Activated T-cell treated with anti-CD3 and anti-CD28 coated beads, Interleukin-2, amount 50 U/mL, for 72 hours (primary cell): ENCODE measurements around the gene SH2D3A. TPM values are rescaled to one million over a fixed set of nuclear protein-coding genes. Genes with fewer than 3 reads are reported as not detected.

Experiments used
- ATAC-seq, 2 donors: fragments of 150-1000 bp; cut with Tn5 transposase; replicated peaks in 1 of 2; 2 replicates each; pipeline ENCODE4 v1.10.0; 2021; ENCODE audit warnings: moderate library complexity in 2 of 2, mild to moderate bottlenecking in 1 of 2
- DNase-seq, 2 donors: peaks; one replicate each; pipeline ENCODE4 v3.0.0; 2021 to 2022; ENCODE audit warnings: mixed read lengths in 1 of 2
- H3K27ac Mint-ChIP-seq: one replicate; pipeline ENCODE4 v1.8.0; 2022; ENCODE audit warnings: mild to moderate bottlenecking, moderate library complexity, mixed read lengths
- H3K27me3 Mint-ChIP-seq: one replicate; pipeline ENCODE4 v1.8.0; 2022; ENCODE audit warnings: low read depth, mixed read lengths
- H3K36me3 Mint-ChIP-seq, 2 donors: one replicate each; pipeline ENCODE4 v1.8.0; 2022; ENCODE audit warnings: mixed read lengths in 2 of 2, mild to moderate bottlenecking in 1 of 2; ENCODE audit not compliant: insufficient read depth in 2 of 2
- H3K4me1 Mint-ChIP-seq: one replicate; pipeline ENCODE4 v1.8.0; 2022; ENCODE audit warnings: low read depth, mixed read lengths
- H3K4me3 Mint-ChIP-seq, 2 donors: one replicate each; pipeline ENCODE4 v1.8.0; 2022; ENCODE audit warnings: mild to moderate bottlenecking in 2 of 2, mixed read lengths in 2 of 2, moderate library complexity in 2 of 2
- H3K9me3 Mint-ChIP-seq, 2 donors: one replicate each; pipeline ENCODE4 v1.8.0; 2022; ENCODE audit warnings: mixed read lengths in 2 of 2
- total RNA-seq, 2 donors: library from RNA; stranded (reverse); gene quantifications; one replicate each; pipeline ENCODE4 v1.2.3, GENCODE V29; 2022

Gene SH2D3A
- total RNA-seq, 2 donors from 2014 or later = 19.9 to 24.5 TPM

DNA sequence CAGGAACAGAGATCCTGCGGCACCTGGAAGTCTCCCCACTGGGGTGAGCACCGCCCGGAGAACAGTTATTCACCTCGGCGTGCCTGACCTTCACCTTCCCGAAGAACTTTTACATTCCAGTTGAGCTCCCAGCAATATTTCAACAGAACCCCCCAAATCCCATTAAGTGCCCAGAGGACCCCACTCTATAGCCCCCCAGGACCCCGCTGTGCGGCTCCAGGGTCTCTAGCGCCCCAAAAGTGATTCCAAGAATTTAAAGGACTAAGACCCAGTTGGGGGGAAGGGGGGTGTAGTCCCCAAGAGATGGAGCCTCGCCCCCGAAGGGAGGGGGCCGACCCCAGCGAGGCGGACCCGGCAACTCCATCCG lies 30.3 kb downstream of the SH2D3A start:
- H3K9me3 Mint-ChIP-seq = no peaks in the 10 kb centered on the region
- ATAC-seq (no peak), DNase-seq (no peak)
- peak overlapping the region; percentile 98 for H3K27ac Mint-ChIP-seq
- H3K36me3 Mint-ChIP-seq = peaks cover 7 to 15% of the 10 kb centered on the region in 2 donors
- H3K27me3 Mint-ChIP-seq = no peaks in the 10 kb centered on the region
- peaks cover 45% of the 10 kb centered on the region for H3K4me1 Mint-ChIP-seq
- peak overlapping the region; percentile 92 to 96 for H3K4me3 Mint-ChIP-seq

DNA sequence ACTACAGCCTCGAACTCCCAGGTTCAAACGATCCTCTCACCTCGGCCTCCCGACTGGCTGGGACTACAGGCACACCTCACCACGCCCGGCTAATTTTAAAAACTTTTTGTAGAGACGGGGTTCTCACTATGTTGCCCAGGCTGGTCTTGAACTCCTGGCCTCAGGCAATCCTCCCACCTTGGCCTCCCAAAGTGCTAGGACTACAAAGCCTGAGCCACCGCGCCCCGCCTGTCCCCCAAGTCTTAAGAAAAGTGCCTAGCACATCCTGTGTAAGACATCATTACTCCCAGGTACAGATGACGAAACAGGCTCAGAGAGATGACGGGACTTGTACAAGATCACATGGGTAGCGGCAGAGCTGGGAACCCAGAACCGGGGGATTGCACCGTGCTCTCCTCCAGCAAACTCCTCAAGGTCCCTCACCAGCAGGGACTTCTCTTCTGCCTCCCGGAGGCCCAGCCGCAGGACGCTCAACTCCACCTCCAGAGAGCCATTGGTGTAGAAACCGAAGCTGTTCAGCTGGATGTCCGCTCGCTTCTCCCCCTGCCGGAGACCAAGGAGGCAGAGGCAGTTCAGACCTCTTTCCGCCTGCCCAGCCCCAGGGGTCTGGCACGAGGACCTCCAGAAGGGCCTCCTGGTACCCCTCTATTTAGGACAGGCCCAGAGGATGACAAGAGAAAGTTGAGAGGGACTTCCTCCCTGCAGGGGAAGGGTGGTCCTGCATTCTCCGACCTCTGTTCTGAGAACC lies 30.9 kb downstream of the SH2D3A start:
- Mint-ChIP-seq H3K27me3 (no peaks in the 10 kb centered on the region), H3K4me1 (peaks cover 41% of the 10 kb centered on the region), H3K27ac (peak overlapping the region; percentile 98), H3K36me3 (peaks cover 7 to 15% of the 10 kb centered on the region in 2 donors), H3K9me3 (no peaks in the 10 kb centered on the region), H3K4me3 (peak overlapping the region; percentile 92 to 96)
- DNase-seq = peak; percentile 76 to 84
- peak; percentile 26 to 27 for ATAC-seq

DNA sequence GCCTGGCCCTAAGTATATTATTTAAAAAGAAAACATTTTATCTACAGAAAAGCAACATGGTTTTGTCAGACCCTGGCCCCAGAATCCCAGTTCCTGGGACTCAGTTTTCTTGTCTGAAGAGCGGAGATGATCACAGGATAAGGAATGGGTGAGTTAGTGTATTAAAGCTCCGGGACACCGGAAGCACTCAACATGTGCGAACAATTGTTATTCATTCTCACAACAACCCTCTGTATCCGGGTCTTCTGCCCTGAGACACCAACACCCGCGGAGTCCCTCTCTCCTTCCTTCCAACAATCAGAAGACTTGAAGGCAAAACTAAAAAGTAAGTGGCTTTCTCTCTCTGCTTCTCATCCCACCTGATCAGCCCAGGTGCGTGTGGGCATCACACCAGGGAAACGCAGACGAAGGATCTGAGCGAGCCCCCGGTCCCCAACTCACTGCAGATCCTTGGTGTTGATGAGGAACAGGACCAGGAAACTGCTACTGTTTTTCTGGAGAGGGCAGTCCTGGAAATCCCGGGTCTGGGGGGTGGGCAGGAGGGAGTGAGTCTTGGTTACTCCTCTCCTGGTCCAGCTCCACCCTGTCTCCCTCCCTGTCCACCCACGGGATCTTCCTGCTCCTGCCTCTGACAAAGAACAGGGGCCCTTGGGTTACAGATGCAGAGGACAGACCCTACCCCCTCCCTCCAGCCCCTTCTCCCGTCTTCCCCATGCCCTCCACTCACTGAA lies 31.9 kb downstream of the SH2D3A start:
- ATAC-seq (no peak), DNase-seq (no peak)
- Mint-ChIP-seq H3K27ac (peak overlapping the region; percentile 98), H3K36me3 (peaks cover 5 to 15% of the 10 kb centered on the region in 2 donors), H3K4me3 (peak overlapping the region; percentile 92 to 96), H3K27me3 (no peaks in the 10 kb centered on the region), H3K4me1 (peaks cover 34% of the 10 kb centered on the region), H3K9me3 (no peaks in the 10 kb centered on the region)

DNA sequence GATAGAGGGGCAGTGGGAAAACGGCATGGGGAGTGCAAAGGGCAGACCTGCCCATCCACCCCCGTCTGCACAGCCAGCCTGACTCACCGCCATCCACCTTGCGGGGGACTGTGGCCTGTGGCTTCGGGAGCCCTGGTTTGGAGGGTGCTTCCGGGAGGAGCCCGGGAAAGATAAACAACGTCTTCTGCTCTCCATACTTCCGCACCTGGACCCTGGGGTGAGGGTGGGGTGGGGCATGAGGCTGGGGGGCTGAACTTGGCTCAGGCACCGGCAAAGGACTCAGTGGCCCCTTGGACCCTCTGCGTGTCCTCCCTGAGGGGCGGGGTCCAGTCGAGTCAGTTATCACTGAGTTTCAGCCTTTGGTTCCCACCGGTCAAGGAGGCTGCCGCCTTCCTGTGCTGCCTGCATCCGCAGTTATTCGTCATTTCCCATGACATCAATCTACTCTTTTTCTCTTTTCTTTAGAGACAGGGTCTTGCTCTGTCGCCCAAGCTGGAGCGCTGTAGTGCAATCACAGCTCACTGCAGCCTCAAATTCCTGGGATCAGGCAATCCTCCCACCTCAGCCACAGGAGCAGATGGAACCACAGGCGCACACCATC lies 33.0 kb downstream of the SH2D3A start:
- no peak for DNase-seq
- no peak overlapping the region for H3K4me3 Mint-ChIP-seq
- H3K4me1 Mint-ChIP-seq = peaks cover 32% of the 10 kb centered on the region
- H3K36me3 Mint-ChIP-seq = peaks cover 5 to 19% of the 10 kb centered on the region in 2 donors
- no peak overlapping the region for H3K27ac Mint-ChIP-seq
- ATAC-seq = no peak
- no peaks in the 10 kb centered on the region for H3K9me3 Mint-ChIP-seq
- no peaks in the 10 kb centered on the region for H3K27me3 Mint-ChIP-seq

DNA sequence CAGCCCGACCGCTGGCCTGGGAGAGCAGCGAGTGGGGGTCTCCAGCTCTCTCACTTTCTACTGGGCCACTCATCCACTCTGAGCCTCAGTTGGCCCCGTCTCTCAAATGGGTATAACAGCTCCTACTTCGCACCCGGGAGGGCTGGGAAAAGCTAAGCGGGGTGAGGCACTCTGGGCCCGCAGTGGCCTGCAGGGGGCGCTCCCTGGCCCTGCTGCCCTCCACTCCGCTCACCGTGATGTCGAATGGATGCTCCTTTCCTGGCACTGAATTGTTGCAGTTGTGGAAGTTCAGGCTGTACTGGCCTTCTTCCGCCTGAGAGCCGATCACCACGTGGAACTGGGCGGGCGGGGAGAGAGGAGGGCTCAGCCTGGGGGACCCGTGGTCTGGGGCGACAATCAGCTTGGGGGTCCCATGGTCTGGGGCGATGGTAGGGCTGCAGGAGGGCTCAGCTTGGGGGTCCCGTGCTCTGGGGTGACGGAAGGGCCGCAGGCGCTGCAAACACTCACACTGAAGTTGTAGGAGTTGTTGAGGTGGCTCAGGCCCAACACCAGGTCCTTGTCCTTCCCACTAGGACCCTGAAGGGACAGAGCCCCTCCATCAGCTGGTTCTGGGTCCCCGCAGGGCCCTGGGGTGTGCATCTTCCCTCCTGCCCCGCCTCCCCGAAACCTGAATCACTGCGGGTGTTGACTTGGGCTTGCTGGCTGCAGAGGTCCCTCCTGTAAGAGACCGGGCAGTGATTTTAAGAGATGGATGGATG lies 33.7 kb downstream of the SH2D3A start:
- H3K27me3 Mint-ChIP-seq = no peaks in the 10 kb centered on the region
- no peak overlapping the region for H3K27ac Mint-ChIP-seq
- peaks cover 25% of the 10 kb centered on the region for H3K4me1 Mint-ChIP-seq
- H3K9me3 Mint-ChIP-seq = no peaks in the 10 kb centered on the region
- H3K4me3 Mint-ChIP-seq = no peak overlapping the region
- peaks cover 5 to 19% of the 10 kb centered on the region in 2 donors for H3K36me3 Mint-ChIP-seq
- ATAC-seq = no peak
- DNase-seq = no peak

DNA sequence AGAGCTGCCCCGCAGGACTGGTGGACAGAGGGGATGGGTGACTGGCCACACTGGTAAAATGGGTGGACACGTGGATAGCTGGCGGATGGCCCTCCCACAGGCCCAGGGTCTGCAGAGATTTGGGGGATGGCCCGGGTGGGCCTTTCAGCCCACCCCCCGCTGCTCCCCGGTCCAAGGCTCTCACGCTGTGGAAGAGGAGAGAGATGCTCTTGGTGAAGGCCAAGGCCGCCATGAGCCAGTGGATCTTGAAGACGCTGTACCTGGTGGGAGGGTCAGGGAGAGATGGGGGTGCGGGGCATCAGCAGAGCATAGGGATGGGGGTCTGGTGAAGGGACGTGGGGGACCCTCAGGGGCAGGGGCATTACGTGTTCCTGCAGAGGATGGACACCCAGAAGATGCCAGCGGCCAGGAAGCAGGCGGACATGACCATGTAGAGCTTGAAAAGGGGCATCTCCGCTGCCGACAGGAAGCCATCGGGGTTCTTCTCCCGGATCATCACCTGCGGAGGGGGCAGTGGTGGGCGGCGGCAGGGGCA lies 34.4 kb downstream of the SH2D3A start:
- H3K27me3 Mint-ChIP-seq = no peaks in the 10 kb centered on the region
- no peak overlapping the region for H3K27ac Mint-ChIP-seq

DNA sequence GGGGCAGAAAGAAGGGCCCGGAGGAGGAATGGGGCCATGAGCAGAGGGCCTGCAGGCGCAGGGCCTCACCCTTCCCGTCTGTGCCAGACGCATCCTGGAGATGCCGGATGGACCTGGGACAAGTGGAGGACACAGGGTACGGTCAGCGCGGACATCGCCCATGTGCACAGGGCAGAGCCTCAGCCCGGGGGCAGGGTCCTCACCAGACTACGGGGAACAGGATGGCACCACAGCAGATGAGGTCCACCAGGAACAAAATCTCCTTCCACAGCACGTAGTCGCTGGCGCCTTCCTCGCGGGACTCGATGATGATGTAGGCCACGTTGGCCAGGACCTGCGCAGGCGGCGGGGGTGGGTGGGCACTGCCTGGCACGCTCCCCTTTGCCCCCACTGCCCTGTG lies 35.4 kb downstream of the SH2D3A start:
- peaks cover 5 to 19% of the 10 kb centered on the region in 2 donors for H3K36me3 Mint-ChIP-seq
- no peaks in the 10 kb centered on the region for H3K27me3 Mint-ChIP-seq
- H3K4me1 Mint-ChIP-seq = peaks cover 17% of the 10 kb centered on the region
- H3K9me3 Mint-ChIP-seq = no peaks in the 10 kb centered on the region
- ATAC-seq (no peak), DNase-seq (no peak)
- no peak overlapping the region for H3K27ac Mint-ChIP-seq
- H3K4me3 Mint-ChIP-seq = no peak overlapping the region

More for the DNA sequence above, 34.4 kb downstream of the SH2D3A start:
- ATAC-seq = no peak
- Mint-ChIP-seq H3K4me1 (peaks cover 18% of the 10 kb centered on the region), H3K36me3 (peaks cover 5 to 19% of the 10 kb centered on the region in 2 donors), H3K9me3 (no peaks in the 10 kb centered on the region), H3K4me3 (no peak overlapping the region)
- DNase-seq = no peak

DNA sequence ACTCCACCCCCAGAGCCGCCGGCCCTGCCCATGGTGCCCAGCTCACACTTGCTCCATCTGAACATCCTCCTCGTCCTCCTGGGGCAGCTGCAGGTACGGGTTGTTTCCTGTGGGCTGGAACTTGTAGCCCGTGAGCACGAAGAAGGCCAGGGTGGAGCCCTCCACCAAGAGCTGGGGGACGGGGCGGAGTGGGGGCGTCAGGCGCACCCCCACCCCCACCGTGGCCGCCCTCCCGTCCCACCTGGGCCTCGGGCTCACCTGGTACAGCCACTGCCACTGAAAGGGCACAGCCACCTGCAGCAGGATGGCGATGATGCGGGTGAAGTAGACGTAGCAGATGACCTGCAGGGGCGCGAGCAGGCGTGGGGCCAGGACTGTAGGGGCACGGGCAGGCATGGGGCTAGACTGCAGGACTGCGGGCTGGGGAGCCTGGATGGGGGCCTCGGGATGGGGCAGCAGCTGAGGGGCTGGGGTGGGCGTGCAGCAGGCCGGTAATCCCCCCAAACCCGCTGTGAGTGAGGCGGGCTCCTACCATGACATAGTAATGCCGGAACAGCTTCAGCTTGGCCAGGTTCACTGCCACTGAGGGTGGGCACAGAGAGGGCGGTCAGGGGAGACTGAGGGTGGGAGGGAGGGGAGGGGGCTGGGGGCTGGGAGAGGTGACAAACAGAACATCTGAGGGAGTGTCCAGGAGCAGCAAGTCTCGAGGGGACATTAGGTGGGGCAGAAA lies 36.1 kb downstream of the SH2D3A start:
- H3K4me1 Mint-ChIP-seq = peaks cover 13% of the 10 kb centered on the region
- peaks cover 5 to 14% of the 10 kb centered on the region in 2 donors for H3K36me3 Mint-ChIP-seq
- ATAC-seq (no peak), DNase-seq (no peak)
- no peak overlapping the region for H3K4me3 Mint-ChIP-seq
- H3K9me3 Mint-ChIP-seq = no peaks in the 10 kb centered on the region
- H3K27me3 Mint-ChIP-seq = no peaks in the 10 kb centered on the region
- no peak overlapping the region for H3K27ac Mint-ChIP-seq

DNA sequence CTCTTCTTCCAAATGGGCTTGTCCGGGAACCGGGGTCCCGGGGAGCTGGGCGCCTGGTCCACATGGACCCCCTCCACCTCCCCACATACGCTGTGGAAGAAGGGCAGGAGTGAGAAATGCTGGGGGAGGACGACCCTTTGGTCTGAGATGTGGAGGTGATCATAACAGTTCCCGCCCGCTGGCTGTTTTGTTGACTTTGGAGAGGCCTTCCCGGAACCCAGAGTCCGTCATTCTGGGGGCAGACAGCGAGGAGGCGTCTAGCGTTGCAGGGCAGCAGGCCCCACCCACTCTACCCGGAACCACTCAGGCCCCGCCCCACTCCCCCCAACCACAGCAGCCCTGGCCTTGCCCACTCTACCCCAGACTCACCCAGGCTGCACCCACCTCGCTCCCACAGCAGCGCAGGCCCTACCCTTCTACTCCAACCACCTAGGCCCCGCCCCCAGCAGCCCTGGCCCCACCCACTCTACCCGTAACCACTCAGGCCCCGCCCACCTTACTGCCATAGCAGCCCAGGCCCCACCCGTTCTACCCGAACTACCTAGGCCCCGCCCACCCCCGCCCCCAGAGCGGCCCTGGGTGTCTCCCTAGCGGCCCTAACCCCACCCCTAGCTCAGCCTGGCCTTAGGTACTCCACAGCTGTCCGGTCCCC lies 37.0 kb downstream of the SH2D3A start:
- Mint-ChIP-seq H3K9me3 (no peaks in the 10 kb centered on the region), H3K27ac (no peak overlapping the region), H3K27me3 (no peaks in the 10 kb centered on the region), H3K4me3 (no peak overlapping the region), H3K36me3 (peaks cover 5 to 13% of the 10 kb centered on the region in 2 donors), H3K4me1 (peaks cover 5% of the 10 kb centered on the region)
- ATAC-seq = peak; percentile 39 to 43
- DNase-seq = peak; percentile 51 to 55

DNA sequence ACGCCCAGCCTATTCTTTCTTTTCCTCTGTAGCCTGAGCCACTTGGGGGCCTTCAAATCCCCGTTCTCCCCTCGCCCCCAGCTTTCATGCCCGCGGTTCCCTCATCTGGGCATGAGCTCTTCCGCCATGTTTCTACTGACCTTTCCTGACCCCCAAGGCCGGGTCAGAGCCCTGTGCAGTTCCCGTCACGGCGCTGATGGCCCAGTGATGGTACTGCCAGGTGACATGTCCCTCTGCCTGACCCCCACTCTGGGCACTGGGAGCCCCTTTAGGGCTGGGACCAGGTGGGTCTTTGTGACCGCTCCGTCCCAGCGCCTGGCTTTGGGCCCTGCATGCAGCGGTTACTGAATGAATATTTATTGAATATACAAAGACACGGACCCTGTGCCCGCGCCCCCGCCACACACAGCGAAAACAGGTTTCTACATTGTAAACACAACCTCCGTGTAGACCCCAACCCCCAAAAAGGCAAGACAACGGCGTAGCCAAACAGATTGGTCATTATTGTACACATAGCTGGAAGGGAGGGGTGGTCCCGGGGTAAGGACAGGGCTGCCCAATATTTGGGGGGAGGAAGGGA lies 37.6 kb downstream of the SH2D3A start:
- H3K27me3 Mint-ChIP-seq = no peaks in the 10 kb centered on the region
- no peaks in the 10 kb centered on the region for H3K9me3 Mint-ChIP-seq
- H3K36me3 Mint-ChIP-seq = peaks cover 5 to 13% of the 10 kb centered on the region in 2 donors
- no peak overlapping the region for H3K4me3 Mint-ChIP-seq
- DNase-seq (no peak), ATAC-seq (no peak)
- no peaks in the 10 kb centered on the region for H3K4me1 Mint-ChIP-seq
- H3K27ac Mint-ChIP-seq = no peak overlapping the region

DNA sequence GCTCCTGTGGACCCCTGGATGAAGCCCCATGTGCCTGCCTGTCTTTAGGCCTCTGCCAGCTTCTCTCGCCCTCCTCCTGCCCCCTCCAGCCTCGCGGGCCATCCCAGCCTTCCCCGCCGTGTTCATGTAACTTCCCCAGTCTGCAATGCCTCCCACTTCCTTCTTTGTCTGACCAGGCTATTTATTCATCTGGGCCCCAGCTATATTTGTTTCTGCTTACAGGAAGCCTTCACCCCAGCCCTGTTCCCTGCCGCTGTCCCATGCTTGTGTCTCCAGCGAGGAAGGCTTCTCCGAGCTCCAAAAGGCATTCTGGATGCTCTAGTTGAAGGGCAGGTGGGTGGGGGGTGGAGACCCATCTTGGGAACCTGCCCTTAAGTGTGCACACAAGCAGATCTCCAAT lies 38.9 kb downstream of the SH2D3A start:
- H3K36me3 Mint-ChIP-seq = peaks cover 4 to 10% of the 10 kb centered on the region in 2 donors
- H3K27ac Mint-ChIP-seq = no peak overlapping the region
- no peaks in the 10 kb centered on the region for H3K27me3 Mint-ChIP-seq
- ATAC-seq = no peak
- no peaks in the 10 kb centered on the region for H3K9me3 Mint-ChIP-seq
- no peaks in the 10 kb centered on the region for H3K4me1 Mint-ChIP-seq
- no peak overlapping the region for H3K4me3 Mint-ChIP-seq
- DNase-seq = no peak
